Measurements from ENCODE around the gene ARHGAP27. TPM values are rescaled to one million over a fixed set of nuclear protein-coding genes. Genes with fewer than 3 reads are reported as not detected.
"Not testable (repeated sequence)": the region's sequence is repeated elsewhere in the genome, so short reads cannot be mapped to it uniquely, and the experiment has no call there.

Gene ARHGAP27
- total RNA-seq, 1 donor from 2014 or later: 26.8 TPM

DNA sequence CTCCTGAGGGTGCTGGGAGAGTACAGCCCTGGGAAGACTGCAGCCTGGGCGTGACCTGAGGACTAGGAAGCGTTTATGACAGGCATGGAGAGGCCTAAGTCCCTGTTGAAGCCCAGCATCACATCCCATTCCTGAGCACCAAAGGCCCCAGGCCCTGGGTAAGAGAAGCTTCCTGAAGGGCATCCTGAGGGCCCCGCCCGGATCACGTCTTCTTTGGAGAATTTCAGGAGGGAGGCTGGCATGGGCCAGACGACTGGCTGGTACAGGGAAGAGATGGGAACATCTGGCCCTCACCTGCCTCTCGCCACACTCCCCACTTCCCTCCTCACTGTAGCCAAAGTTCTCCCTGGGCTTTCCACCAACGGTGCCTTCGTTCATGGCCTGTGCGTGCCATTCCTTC is 11.6 kb upstream of the ARHGAP27 start:
- H3K27me3 Mint-ChIP-seq; H3K36me3 Mint-ChIP-seq; H3K4me3 Mint-ChIP-seq; H3K9me3 Mint-ChIP-seq; DNase-seq (ENCODE audit: extremely low spot score, unreplicated experiment); H3K27ac Mint-ChIP-seq: not testable (repeated sequence)
- peaks cover 10% of the 10 kb centered on the region for H3K4me1 Mint-ChIP-seq (ENCODE audit: unreplicated experiment)

DNA sequence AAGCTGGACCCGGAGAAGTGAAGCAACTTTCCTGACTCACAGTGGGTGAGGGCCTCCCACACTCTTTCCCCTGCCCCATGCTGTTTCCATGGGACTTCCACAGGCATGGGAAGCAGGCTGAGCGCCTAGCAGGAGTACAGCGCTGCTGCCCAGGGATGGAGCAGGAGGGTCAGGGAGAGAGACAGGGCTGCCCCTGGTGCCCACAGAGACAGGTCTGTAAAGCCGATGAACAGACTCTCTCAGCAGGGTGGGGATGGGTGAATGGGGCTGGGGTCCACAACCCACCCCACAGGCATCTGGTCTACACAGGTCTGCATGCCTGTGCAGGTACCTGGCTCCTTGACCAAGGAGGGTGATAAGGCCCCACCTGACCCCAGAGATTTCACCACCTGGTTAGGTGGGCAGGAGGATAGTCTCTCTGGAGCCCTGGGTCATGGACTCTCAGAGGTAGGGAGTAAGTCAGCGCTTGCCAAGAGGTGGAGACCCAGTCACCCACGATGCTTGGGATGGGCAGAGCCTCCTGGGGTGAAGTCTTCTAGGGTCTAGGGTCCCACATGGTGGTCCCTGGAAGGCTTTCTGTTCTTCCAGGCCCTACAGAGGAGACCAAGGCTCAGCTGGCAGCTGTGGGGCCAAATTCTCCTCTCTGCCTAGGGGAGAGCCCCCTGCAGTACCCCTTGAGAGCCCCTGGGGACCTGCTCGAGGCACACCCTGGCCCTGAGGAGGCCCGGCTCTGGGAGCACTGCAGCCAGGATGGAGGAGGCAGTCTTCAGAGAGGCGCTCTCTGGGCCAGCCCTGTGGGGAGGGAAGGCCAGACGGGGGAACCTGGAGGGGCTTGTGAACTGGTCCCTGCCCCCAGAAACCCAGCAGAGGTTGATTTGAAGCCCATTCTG is 10.9 kb upstream of the ARHGAP27 start:
- not testable (repeated sequence) for H3K4me3 Mint-ChIP-seq; H3K27ac Mint-ChIP-seq; H3K9me3 Mint-ChIP-seq; H3K27me3 Mint-ChIP-seq; DNase-seq (ENCODE audit: extremely low spot score, unreplicated experiment); H3K36me3 Mint-ChIP-seq
- H3K4me1 Mint-ChIP-seq (ENCODE audit: unreplicated experiment): peaks cover 10% of the 10 kb centered on the region

DNA sequence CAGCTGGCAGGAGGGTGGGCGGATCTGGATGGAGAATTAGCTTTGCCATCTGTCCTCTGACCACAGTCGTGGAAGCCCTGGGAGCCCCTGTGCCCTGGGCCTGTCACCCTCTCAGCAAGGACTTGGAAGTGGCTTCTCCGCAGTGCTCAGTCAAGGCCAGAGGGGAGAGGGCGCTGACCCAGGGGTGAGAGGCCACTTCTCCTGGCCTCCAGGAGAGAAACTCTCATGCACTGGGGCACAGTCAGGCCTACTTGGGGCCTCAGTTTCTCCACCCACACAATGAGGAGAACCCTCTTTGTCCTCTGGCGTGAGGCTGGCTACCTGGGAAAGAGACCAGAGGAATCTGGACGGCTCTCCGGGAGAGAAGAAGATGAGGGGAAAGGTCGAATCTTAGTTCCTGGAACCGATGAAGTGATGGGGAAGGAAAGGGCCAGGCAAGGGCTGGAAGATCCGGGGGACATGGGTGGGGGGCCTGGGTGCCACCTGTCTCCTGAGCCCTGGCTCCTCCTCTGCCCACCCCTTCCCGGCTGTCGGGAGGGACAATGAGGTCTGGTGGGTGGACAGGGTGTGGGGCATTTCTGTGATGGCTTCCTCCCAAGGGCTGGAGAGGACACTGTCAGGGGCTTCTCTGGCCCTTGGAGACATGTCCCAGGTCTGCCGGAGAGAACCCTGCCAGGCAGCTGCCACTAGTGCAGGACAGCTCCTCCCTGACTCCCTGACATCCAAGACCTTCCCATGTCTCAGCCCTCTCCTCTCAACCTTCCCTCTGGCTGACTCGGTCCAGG is 9.0 kb upstream of the ARHGAP27 start:
- H3K27me3 Mint-ChIP-seq: no peaks in the 10 kb centered on the region
- DNase-seq (ENCODE audit: extremely low spot score, unreplicated experiment): no peak
- H3K27ac Mint-ChIP-seq: no peak overlapping the region
- no peaks in the 10 kb centered on the region for H3K9me3 Mint-ChIP-seq
- H3K36me3 Mint-ChIP-seq: peaks cover 3% of the 10 kb centered on the region
- TF ChIP-seq, protein P1, sequence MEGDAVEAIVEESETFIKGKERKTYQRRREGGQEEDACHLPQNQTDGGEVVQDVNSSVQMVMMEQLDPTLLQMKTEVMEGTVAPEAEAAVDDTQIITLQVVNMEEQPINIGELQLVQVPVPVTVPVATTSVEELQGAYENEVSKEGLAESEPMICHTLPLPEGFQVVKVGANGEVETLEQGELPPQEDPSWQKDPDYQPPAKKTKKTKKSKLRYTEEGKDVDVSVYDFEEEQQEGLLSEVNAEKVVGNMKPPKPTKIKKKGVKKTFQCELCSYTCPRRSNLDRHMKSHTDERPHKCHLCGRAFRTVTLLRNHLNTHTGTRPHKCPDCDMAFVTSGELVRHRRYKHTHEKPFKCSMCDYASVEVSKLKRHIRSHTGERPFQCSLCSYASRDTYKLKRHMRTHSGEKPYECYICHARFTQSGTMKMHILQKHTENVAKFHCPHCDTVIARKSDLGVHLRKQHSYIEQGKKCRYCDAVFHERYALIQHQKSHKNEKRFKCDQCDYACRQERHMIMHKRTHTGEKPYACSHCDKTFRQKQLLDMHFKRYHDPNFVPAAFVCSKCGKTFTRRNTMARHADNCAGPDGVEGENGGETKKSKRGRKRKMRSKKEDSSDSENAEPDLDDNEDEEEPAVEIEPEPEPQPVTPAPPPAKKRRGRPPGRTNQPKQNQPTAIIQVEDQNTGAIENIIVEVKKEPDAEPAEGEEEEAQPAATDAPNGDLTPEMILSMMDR (conservative IDR thresholded peaks at IDR 0.05): no peak
- H3K4me1 Mint-ChIP-seq (ENCODE audit: unreplicated experiment): peaks cover 10% of the 10 kb centered on the region
- H3K4me3 Mint-ChIP-seq: no peak overlapping the region

DNA sequence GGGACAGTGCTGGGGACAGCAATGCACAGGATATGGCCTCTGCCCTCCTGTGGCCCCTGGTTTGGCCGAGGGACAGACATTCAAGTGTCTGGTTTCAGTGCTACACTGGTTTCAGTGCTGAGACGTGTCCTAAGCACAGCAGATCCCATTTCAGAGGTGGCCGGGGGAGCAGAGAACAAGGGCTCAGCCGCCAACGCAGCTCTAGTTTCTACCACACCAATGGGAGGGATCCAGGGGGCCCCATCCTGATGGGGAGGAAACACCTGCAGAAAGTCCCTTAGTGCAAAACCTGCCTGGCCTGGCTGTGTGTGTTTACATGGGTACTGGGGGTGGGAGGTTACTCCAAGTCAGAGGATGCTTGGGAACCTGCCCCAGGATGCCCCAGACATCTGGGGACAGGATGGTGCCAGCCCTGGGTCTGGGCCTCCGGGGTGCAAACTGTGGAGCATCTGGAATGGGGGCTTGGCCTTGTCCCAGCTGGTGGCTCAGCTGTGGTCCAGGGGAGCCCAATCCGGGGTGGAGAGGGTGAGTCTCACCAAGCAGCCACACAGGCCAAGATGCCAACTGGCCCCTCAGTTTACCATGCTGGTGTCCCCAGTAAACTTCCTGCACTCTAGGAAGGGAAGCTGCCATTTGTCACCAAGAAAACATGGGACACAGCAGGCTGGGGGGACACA is 8.3 kb upstream of the ARHGAP27 start:
- not testable (repeated sequence) for H3K4me3 Mint-ChIP-seq; DNase-seq (ENCODE audit: extremely low spot score, unreplicated experiment); H3K9me3 Mint-ChIP-seq; H3K27ac Mint-ChIP-seq; H3K36me3 Mint-ChIP-seq; H3K27me3 Mint-ChIP-seq
- H3K4me1 Mint-ChIP-seq (ENCODE audit: unreplicated experiment): peaks cover 10% of the 10 kb centered on the region

DNA sequence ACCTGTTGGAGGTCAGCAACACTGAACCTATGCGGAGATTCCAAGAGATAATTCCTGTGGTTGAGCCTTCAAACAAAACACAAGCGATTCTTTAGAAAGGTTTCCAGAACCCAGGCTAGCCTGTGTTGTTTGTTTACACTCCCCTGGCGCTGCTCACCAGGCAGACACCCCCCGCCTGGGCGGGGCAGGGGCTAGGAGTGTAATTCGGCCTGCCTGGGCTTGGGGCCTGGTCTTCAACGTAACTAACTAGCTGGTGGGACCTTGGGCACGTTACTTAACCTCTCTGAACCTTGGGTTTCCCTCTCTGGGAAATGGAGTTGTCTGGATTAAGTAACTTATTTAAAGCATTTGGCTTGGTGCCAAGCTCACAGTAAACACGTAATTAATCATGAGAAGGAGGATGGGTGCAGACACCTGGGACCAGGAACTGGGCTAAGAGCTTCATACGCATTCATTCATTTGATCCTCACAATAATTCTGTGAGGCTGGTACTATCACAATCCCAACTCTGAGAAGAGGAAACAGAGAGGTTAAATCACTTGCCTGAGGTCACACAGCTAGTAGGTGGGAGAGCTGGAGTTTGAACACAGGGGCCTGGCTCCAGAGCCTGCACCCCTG is 7.6 kb upstream of the ARHGAP27 start:
- Mint-ChIP-seq H3K4me3 (peak overlapping the region; percentile 45), H3K36me3 (peaks cover 3% of the 10 kb centered on the region), H3K4me1 (ENCODE audit: unreplicated experiment) (peaks cover 10% of the 10 kb centered on the region), H3K27ac (peak overlapping the region; percentile 78), H3K9me3 (no peaks in the 10 kb centered on the region), H3K27me3 (no peaks in the 10 kb centered on the region)
- no peak for DNase-seq (ENCODE audit: extremely low spot score, unreplicated experiment)
- TF ChIP-seq, protein P1 (conservative IDR thresholded peaks at IDR 0.05): no peak

DNA sequence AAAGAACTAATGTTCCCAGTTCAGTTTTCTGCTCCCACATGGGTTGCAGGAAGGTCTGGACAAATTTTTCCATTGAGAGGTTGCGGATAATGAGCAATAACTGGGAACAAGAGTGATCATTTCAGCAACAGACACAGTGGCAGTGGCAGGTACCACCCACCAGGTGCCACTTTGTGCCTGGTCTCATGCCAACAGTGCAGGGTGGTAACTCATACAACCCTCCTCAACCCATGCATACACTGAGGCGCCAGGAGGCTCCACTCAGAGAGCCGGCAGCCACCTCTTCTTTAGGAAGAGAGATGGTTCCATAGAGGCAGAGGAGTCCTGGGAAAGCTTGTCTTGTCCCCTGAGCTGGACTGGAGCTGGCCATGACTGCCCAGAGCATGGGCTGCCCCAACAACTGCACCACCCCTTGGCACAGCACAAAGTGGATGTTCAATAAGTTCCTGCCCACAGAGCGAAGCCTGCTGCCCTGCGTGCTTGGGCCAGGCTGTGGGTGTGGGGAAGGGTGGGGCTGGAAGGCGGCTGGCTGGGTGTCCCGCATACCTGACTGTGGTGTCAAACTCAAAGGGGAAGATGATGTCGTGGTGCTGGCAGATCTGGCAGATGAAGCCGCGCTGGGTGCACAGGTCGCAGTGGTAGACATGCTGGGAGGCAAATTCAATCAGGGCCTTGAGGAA is 6.4 kb upstream of the ARHGAP27 start:
- Mint-ChIP-seq H3K4me1 (ENCODE audit: unreplicated experiment) (peaks cover 10% of the 10 kb centered on the region), H3K27me3 (no peaks in the 10 kb centered on the region), H3K36me3 (no peaks in the 10 kb centered on the region), H3K9me3 (no peaks in the 10 kb centered on the region), H3K4me3 (no peak overlapping the region), H3K27ac (peak overlapping the region; percentile 68)
- TF ChIP-seq, protein P1 (conservative IDR thresholded peaks at IDR 0.05): no peak
- DNase-seq (ENCODE audit: extremely low spot score, unreplicated experiment): no peak

Data from type B pancreatic cell (in vitro differentiated cells).